ENCODE data around the gene MAP1B. TPM values are rescaled to one million over a fixed set of nuclear protein-coding genes. Genes with fewer than 3 reads are reported as not detected.

MAP1B gene
- polyA plus RNA-seq, 3 donors: 0.02 TPM; not detected in 2

DNA sequence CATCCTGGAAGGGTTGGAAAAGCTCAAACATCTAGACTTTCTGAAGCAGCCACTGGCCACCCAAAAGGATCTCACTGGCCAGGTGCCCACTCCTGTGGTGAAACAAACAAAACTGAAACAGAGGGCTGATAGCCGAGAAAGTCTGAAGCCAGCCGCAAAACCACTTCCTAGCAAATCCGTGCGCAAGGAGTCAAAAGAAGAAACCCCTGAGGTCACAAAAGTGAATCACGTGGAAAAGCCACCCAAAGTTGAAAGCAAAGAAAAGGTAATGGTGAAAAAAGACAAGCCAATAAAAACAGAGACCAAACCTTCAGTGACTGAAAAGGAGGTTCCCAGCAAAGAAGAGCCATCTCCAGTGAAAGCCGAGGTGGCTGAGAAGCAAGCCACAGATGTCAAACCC lies 87.6 kb downstream of the MAP1B start:
- Mint-ChIP-seq H3K4me1 (peaks cover 8% of the 10 kb centered on the region), H3K27ac (no peak overlapping the region), H3K4me3 (no peak overlapping the region), H3K27me3 (ENCODE audit: low read depth in 3 of 3) (peaks cover 3 to 17% (median 11%) of the 10 kb centered on the region in 3 donors), H3K9me3 (peaks cover 3 to 16% (median 7%) of the 10 kb centered on the region in 7 donors), H3K36me3 (no peaks in the 10 kb centered on the region)
- Histone ChIP-seq H3K4me2 (replicated peaks; ENCODE audit: extremely low read depth, low read length, poor library complexity, severe bottlenecking) (no peak overlapping the region), H3K4me3 (replicated peaks in 1 of 3; ENCODE audit: low read depth in 2 of 3, low read length in 3 of 3) (no peak overlapping the region), H3K9ac (ENCODE audit: insufficient read depth, low read length, poor library complexity, severe bottlenecking) (no peak overlapping the region), H3K27me3 (ENCODE audit: control insufficient read depth in 2 of 2, insufficient read depth in 2 of 2, low read length in 2 of 2) (peaks cover 3% of the 10 kb centered on the region in 2 donors), H3K27ac (ENCODE audit: low read depth in 1 of 2, low read length in 2 of 2) (no peak overlapping the region), H3K36me3 (replicated peaks in 1 of 2; ENCODE audit: control insufficient read depth in 1 of 2, insufficient read depth in 2 of 2, low read length in 2 of 2) (no peaks in the 10 kb centered on the region), H3K9me3 (replicated peaks in 1 of 2; ENCODE audit: control insufficient read depth in 1 of 2, insufficient read depth in 1 of 2, low read length in 2 of 2) (peaks cover 0 to 4% of the 10 kb centered on the region in 2 donors), H3K4me1 (ENCODE audit: control insufficient read depth in 1 of 2, insufficient read depth in 2 of 2, low read length in 2 of 2) (no peaks in the 10 kb centered on the region), H4K20me1 (ENCODE audit: insufficient read depth, low read length) (no peaks in the 10 kb centered on the region), H2AFZ (ENCODE audit: insufficient read depth, low read depth, low read length, poor library complexity, severe bottlenecking) (no peak overlapping the region), H3K79me2 (ENCODE audit: insufficient read depth, low read length) (no peaks in the 10 kb centered on the region)
- no peak for DNase-seq
- intact Hi-C loops (cut with micrococcal nuclease): no loop called here
- TF ChIP-seq, protein P1, sequence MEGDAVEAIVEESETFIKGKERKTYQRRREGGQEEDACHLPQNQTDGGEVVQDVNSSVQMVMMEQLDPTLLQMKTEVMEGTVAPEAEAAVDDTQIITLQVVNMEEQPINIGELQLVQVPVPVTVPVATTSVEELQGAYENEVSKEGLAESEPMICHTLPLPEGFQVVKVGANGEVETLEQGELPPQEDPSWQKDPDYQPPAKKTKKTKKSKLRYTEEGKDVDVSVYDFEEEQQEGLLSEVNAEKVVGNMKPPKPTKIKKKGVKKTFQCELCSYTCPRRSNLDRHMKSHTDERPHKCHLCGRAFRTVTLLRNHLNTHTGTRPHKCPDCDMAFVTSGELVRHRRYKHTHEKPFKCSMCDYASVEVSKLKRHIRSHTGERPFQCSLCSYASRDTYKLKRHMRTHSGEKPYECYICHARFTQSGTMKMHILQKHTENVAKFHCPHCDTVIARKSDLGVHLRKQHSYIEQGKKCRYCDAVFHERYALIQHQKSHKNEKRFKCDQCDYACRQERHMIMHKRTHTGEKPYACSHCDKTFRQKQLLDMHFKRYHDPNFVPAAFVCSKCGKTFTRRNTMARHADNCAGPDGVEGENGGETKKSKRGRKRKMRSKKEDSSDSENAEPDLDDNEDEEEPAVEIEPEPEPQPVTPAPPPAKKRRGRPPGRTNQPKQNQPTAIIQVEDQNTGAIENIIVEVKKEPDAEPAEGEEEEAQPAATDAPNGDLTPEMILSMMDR (IDR thresholded peaks at IDR 0.05): no peak
- no CpG with 5 or more reads among the region's 6 CpGs for WGBS (ENCODE audit: insufficient coverage)

DNA sequence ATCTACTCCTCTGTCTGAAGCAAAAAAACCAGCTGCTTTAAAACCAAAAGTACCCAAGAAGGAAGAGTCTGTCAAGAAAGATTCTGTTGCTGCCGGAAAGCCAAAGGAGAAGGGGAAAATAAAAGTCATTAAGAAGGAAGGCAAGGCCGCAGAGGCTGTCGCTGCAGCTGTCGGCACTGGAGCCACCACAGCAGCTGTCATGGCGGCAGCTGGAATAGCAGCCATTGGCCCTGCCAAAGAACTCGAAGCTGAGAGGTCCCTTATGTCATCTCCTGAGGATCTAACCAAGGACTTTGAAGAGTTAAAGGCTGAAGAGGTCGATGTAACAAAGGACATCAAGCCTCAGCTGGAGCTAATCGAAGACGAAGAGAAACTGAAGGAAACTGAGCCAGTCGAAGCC lies 88.3 kb downstream of the MAP1B start:
- no peaks in the 10 kb centered on the region for H3K36me3 ChIP-seq (replicated peaks in 1 of 2; ENCODE audit: control insufficient read depth in 1 of 2, insufficient read depth in 2 of 2, low read length in 2 of 2)
- H3K27me3 ChIP-seq (ENCODE audit: control insufficient read depth in 2 of 2, insufficient read depth in 2 of 2, low read length in 2 of 2): peaks cover 3% of the 10 kb centered on the region in 2 donors
- no peaks in the 10 kb centered on the region for H3K79me2 ChIP-seq (ENCODE audit: insufficient read depth, low read length)
- no peak for DNase-seq
- no peaks in the 10 kb centered on the region for H4K20me1 ChIP-seq (ENCODE audit: insufficient read depth, low read length)
- Mint-ChIP-seq H3K4me1 (peaks cover 8% of the 10 kb centered on the region), H3K27ac (no peak overlapping the region), H3K27me3 (ENCODE audit: low read depth in 3 of 3) (peaks cover 3 to 14% (median 11%) of the 10 kb centered on the region in 3 donors), H3K9me3 (peaks cover 3 to 16% (median 8%) of the 10 kb centered on the region in 7 donors), H3K4me3 (no peak overlapping the region), H3K36me3 (no peaks in the 10 kb centered on the region)
- intact Hi-C loops (cut with micrococcal nuclease): no loop called here
- no peak overlapping the region for H2AFZ ChIP-seq (ENCODE audit: insufficient read depth, low read depth, low read length, poor library complexity, severe bottlenecking)
- no peak overlapping the region for H3K27ac ChIP-seq (ENCODE audit: low read depth in 1 of 2, low read length in 2 of 2)
- TF ChIP-seq, protein P1 (IDR thresholded peaks at IDR 0.05): no peak
- no peak overlapping the region for H3K4me2 ChIP-seq (replicated peaks; ENCODE audit: extremely low read depth, low read length, poor library complexity, severe bottlenecking)
- no peak overlapping the region for H3K4me3 ChIP-seq (replicated peaks in 1 of 3; ENCODE audit: low read depth in 2 of 3, low read length in 3 of 3)
- H3K4me1 ChIP-seq (ENCODE audit: control insufficient read depth in 1 of 2, insufficient read depth in 2 of 2, low read length in 2 of 2): no peaks in the 10 kb centered on the region
- peaks cover 0 to 6% of the 10 kb centered on the region in 2 donors for H3K9me3 ChIP-seq (replicated peaks in 1 of 2; ENCODE audit: control insufficient read depth in 1 of 2, insufficient read depth in 1 of 2, low read length in 2 of 2)
- no peak overlapping the region for H3K9ac ChIP-seq (ENCODE audit: insufficient read depth, low read length, poor library complexity, severe bottlenecking)
- 92% methylated on average over 10 of the region's 10 CpGs for WGBS (ENCODE audit: insufficient coverage)
